Activated naive CD4-positive, alpha-beta T cell treated with anti-CD3 and anti-CD28 coated beads, Interleukin-2, amount 10 ng/mL, durations not matched to agents 7 days and 5 days (primary cell): ENCODE measurements around the gene TMEM94.

ENCODE experiments used
- CTCF ChIA-PET: fragments of 350-600 bp; sonication (Branson Sonifier 250); formaldehyde crosslinking; loops from one replicate; lab custom pipeline; 2021; ENCODE audit warnings: antibody characterized with exemption; lab: Charles Lee
- DNase-seq: peaks from one replicate; pipeline ENCODE4 v3.0.0-alpha.2; 2020
- H3K27ac Mint-ChIP-seq: one replicate; pipeline ENCODE4 v1.8.0; 2021; ENCODE audit warnings: mild to moderate bottlenecking, moderate library complexity, mixed read lengths
- H3K27me3 Mint-ChIP-seq: one replicate; pipeline ENCODE4 v1.8.0; 2021; ENCODE audit warnings: mild to moderate bottlenecking, mixed read lengths
- H3K36me3 Mint-ChIP-seq: one replicate; pipeline ENCODE4 v1.8.0; 2021; ENCODE audit warnings: mixed read lengths
- H3K4me1 Mint-ChIP-seq: one replicate; pipeline ENCODE4 v1.8.0; 2021; ENCODE audit warnings: mixed read lengths
- H3K4me3 Mint-ChIP-seq: one replicate; pipeline ENCODE4 v1.8.0; 2021; ENCODE audit warnings: mild to moderate bottlenecking, moderate library complexity, mixed read lengths
- H3K9me3 Mint-ChIP-seq: one replicate; pipeline ENCODE4 v1.8.0; 2021; ENCODE audit warnings: mixed read lengths

TMEM94 gene

DNA sequence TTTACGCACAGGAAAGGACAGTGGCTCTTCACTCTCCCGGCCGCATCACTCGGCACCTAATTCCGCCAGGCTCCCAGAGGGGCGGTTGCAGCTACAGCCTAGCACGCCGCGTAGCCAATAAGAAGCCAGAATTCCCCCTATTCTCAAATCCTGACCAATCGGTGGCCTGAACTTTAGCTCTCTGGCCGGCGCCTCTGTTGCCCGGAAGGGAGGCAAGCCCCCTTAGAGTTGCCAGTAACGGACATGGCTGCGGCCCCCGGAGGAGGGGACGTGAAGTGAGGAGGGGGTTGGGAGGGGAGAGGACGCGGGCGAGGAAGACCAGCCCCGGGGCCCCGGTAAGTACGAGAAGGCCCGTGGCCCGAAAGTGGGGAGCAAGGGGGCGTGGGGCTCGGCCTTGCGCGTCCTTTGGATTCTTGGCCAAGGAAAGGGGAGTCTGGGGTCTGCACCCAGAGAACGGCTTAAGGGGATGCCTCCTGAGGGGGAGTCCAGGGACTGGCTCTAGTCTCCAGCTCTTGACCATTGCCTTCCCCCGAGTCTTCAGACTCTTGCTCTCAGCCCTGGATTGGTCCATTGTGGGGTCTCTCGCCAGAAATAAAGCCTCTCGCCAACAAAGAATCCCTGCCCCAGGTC is at the start of gene TMEM94:
TMEM94 (plus strand) TSS at position 219 of the 630 bp plus-strand sequence. CDS start 15,271 bp downstream, outside the sequence.
- H3K27ac Mint-ChIP-seq, result peak within 1 kb of the TSS; percentile 82
- H3K4me1 Mint-ChIP-seq, result peaks cover 39% of the 10 kb centered on the region
- H3K36me3 Mint-ChIP-seq, result peaks cover 2% of the 10 kb centered on the region
- no peaks in the 10 kb centered on the region for H3K9me3 Mint-ChIP-seq
- peak; percentile 94 for DNase-seq
- H3K27me3 Mint-ChIP-seq, result peaks cover 4% of the 10 kb centered on the region
- CTCF ChIA-PET, result interaction anchor here (0.6 to 1.8 kb wide), 11 partner anchors 20 to 298 kb away, joined by 3 to 5 read pairs (median 4); partner anchors contain the start of genes MYO15B and TSEN54
- H3K4me3 Mint-ChIP-seq, result peak within 1 kb of the TSS; percentile 92

DNA sequence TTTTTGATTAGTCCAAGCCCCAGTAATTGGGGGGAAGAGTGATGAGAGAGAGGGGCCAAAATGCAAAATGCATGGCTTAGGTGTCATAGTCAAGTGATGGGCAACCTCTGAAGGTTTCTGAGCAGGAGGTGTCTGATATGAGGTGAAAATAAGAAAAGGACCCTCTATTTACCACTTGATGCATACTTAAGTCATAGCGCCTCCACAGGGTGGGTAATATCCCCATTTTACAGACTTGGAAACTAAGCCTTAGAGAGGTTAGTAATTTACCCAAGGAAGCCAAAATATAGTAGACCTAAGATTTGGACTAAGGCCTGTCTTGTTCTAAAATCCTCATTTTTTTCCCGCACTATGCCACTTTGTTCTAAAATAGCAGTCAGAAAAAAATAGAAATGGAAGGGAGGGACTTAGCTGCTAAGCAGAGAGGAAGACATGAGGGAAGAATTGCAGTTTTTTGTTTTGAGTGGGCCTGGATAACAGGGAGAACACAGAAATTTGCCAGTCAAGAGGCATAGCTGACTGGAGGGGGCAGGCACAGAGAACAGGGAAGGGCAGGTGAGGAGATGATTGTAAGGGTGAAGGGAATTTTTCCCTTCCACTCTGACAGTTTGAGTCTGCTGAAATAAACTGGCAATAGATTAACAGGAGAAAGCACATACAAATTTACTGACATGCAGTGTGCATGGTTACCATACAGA is 48.6 kb upstream of the TMEM94 start:
- Mint-ChIP-seq H3K36me3 (peaks cover 7% of the 10 kb centered on the region), H3K27me3 (peaks cover 3% of the 10 kb centered on the region), H3K4me1 (peaks cover 47% of the 10 kb centered on the region), H3K9me3 (no peaks in the 10 kb centered on the region), H3K27ac (peak overlapping the region; percentile 22), H3K4me3 (no peak overlapping the region)
- no peak for DNase-seq
- CTCF ChIA-PET, result interaction anchor here (1.7 kb wide), 1 partner anchor 119 kb away, joined by 4 read pairs; the partner anchor contains the start of gene SLC25A19

DNA sequence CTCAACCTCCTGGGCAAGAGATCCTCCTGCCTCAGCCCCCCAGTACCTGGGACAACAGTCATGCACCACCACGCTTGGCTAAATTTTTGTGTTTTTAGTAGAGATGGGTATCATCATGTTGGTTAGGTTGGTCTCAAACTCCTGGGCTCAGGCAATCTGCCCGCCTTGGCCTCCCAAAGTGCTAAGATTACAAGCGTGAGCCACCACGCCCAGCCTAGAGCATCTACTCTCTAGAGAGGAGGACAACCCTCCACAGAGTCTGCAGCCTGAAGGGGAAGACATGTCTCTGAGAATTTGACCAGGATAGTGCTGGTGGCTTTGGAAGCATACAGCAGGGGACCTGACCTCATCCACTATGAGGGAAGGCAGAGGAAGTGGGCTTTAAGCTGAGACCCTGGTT is 46.3 kb upstream of the TMEM94 start:
- Mint-ChIP-seq H3K36me3 (no peaks in the 10 kb centered on the region), H3K4me1 (peaks cover 42% of the 10 kb centered on the region), H3K9me3 (no peaks in the 10 kb centered on the region), H3K4me3 (no peak overlapping the region), H3K27me3 (peaks cover 25% of the 10 kb centered on the region), H3K27ac (no peak overlapping the region)
- DNase-seq, result no peak
- CTCF ChIA-PET, result interaction anchor here (0.6 to 1.2 kb wide), 2 partner anchors 75 to 140 kb away, joined by 3 to 5 read pairs; partner anchors contain the start of gene MIF4GD

DNA sequence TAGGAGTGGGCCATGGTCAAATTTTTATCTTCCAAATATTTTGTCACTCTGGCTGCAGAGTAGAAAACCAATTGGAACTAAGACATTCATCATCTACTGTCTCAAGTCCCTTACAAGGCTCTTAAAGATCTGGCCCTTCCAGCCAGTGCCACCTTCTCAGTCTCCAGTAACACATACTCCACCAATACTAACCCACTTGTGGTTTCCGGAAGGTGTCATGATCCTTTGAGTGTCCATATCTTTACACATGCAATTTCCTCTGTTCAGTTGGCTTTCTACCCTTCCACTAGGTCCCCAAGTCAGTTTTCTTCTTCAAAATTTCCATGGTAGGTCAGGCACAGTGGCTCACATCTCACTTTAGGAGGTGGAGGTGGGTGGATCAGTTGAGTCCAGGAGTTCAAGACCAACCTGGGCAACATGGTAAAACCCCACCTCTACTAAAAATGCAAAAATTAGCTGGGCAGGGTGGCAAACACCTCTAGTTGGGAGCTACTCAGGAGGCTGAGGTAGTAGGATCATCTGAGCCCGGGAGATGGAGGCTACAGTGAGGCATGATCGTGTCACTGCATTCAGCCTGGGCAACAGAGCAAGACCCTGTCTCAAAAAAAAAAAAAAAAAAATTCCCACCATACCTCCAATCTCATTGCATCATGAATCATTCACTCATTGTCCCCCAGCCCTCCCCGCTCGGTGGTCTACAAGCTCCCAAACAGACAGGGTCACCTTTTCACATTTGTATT is 44.9 kb upstream of the TMEM94 start:
- H3K36me3 Mint-ChIP-seq, result no peaks in the 10 kb centered on the region
- peak; percentile 21 for DNase-seq
- H3K4me3 Mint-ChIP-seq, result no peak overlapping the region
- peaks cover 39% of the 10 kb centered on the region for H3K27me3 Mint-ChIP-seq
- no peaks in the 10 kb centered on the region for H3K9me3 Mint-ChIP-seq
- CTCF ChIA-PET, result interaction anchor here (0.6 to 2.6 kb wide), 18 partner anchors 17 to 450 kb away, joined by 3 to 18 read pairs (median 5); partner anchors contain the start of genes MIF4GD, NUP85 and SLC25A19
- no peak overlapping the region for H3K27ac Mint-ChIP-seq
- H3K4me1 Mint-ChIP-seq, result peaks cover 33% of the 10 kb centered on the region

DNA sequence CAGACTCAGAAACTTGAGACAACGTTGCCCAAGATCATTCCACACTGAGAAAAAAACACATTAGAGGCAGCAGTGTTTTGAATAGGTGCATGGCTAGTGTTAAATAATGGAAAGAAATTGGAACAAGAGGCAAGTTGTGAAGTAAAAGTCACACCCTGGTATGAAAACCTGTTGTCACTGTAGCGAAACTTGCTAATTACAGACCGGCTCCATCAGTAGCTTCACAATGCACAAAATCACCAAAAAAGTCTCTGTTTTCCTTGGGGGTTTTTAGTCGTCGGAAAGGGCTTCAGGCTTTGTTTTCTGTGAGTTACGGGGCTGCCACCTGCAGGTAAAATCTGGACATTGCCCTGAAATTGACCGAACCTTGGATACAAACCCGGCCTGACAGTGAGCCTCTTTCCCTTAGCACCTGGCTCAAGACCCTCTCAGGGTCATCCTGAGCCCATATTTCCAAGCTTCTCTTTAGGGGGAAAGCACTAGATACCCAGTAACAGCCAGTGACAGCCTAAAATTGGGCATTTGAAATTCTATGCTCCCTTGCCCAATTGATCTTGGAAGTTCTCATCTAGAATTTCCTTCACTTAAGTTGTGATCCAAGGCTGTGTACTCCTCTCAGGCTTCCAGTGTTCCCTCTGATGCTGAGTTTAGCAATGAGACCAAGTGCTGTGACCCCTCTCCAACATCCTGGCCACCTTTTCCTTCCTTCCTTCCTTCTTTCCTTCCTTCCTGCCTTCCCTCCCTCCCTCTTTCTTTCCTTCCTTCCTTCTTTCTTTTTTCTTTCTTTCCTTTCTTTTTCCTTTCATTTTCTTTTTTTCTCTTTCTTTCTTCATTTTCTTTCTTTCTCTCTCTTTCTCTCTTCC is 43.7 kb upstream of the TMEM94 start:
- Mint-ChIP-seq H3K36me3 (no peaks in the 10 kb centered on the region), H3K4me1 (peaks cover 29% of the 10 kb centered on the region), H3K9me3 (no peaks in the 10 kb centered on the region), H3K27ac (peak overlapping the region; percentile 64), H3K27me3 (peaks cover 45% of the 10 kb centered on the region), H3K4me3 (peak overlapping the region; percentile 13)
- DNase-seq, result peak; percentile 79
- CTCF ChIA-PET, result interaction anchor here (0.5 to 2.6 kb wide), 22 partner anchors 9 to 451 kb away, joined by 3 to 18 read pairs (median 4); partner anchors contain the start of genes MIF4GD, NUP85 and SLC25A19

DNA sequence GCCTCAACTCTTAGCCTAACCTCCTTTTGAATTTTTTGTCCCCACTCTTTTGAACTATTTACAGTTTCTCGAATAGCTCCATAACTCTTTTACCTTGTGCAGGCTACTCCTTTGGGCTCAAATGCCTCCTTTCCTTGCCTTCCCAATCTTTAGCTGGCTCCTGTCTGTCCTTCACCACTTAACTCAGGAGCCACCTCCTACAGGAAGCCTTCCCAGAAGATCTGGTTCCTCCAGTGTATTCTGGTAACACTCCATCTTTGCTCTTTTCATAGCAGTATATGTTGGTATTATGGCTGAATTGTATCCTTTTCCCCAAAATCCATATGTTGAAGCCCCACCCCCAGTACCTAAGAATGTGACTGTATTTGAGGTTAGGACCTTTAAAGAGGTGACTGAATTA is 41.9 kb upstream of the TMEM94 start:
- Mint-ChIP-seq H3K4me1 (peaks cover 34% of the 10 kb centered on the region), H3K36me3 (no peaks in the 10 kb centered on the region), H3K27ac (no peak overlapping the region), H3K9me3 (no peaks in the 10 kb centered on the region), H3K27me3 (peaks cover 59% of the 10 kb centered on the region), H3K4me3 (no peak overlapping the region)
- CTCF ChIA-PET, result interaction anchor here (0.7 to 1.5 kb wide), 3 partner anchors 144 to 175 kb away, joined by 3 to 4 read pairs (median 3); partner anchors contain the start of gene MIF4GD
- no peak for DNase-seq

DNA sequence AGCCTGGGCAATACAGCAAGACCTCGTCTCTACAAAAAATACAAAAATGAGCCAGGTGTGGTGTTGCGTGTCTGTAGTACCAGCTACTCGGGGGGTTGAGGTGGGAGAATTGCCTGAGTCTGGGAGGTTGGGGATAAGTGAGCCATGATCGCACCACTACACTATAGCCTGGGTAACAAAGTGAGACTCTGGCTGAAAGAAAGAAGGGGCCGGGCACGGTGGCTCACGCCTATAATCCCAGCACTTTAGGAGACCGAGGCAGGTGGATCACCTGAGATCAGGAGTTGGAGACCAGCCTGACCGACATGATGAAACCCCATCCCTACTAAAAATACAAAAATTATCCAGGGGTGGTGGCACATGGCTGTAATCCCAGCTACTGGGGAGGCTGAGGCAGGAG is 40.4 kb upstream of the TMEM94 start:
- peak overlapping the region; percentile 68 for H3K27ac Mint-ChIP-seq
- H3K4me3 Mint-ChIP-seq, result no peak overlapping the region
- CTCF ChIA-PET, result interaction anchor here (0.6 to 1.1 kb wide), 2 partner anchors 203 to 455 kb away, joined by 3 to 4 read pairs; no protein-coding TSS in a partner anchor
- no peaks in the 10 kb centered on the region for H3K9me3 Mint-ChIP-seq
- DNase-seq, result no peak
- no peaks in the 10 kb centered on the region for H3K36me3 Mint-ChIP-seq
- peaks cover 28% of the 10 kb centered on the region for H3K4me1 Mint-ChIP-seq
- H3K27me3 Mint-ChIP-seq, result peaks cover 64% of the 10 kb centered on the region

DNA sequence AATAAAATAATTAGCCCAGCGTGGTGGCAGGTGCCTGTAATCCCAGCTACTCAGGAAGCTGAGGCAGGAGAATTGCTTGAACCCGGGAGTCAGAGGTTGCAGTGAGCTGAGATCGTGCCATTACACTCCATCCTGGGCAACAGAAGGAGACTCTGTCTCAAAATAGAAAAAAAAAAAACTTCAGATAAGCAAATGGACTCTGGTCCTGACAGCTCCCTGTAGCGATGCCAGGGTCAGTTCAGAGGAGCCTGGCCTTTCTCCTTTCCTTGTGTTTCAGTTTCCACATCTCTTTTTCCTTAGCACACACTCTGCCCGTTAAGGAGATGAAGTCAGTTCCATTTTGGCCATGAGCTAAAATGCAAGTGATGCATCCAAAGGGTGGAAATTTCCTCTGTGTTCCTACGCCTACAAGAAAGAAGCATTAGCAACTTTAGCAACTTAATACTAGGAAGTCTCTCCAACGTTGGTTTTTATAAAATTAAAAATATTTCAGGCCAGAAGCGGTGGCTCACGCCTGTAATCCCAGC is 39.3 kb upstream of the TMEM94 start:
- Mint-ChIP-seq H3K27ac (no peak overlapping the region), H3K36me3 (no peaks in the 10 kb centered on the region), H3K9me3 (no peaks in the 10 kb centered on the region), H3K4me1 (peaks cover 18% of the 10 kb centered on the region), H3K27me3 (peaks cover 64% of the 10 kb centered on the region), H3K4me3 (no peak overlapping the region)
- CTCF ChIA-PET, result interaction anchor here (2.1 kb wide), 1 partner anchor 94 kb away, joined by 5 read pairs; no protein-coding TSS in a partner anchor
- no peak for DNase-seq

DNA sequence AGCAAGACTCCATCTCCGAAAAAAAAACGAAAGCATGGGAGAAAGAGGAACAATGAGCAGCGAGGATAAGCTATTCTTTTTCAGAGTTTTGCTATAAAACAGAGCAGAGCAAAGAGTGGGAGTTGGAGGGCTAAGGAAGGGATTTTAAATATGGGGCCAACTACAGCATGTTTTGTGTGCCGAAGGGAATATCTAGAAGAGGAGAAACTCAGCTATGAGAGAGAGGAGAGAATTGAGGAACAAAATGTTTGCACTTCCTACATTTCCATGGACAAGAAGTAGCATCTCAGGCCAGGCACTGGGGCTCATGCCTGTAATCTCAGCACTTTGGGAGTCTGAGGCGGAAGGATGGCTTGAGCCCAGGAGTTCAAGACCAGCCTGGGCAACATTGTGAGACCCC is 37.9 kb upstream of the TMEM94 start:
- H3K4me1 Mint-ChIP-seq, result peaks cover 7% of the 10 kb centered on the region
- peaks cover 54% of the 10 kb centered on the region for H3K27me3 Mint-ChIP-seq
- no peak overlapping the region for H3K4me3 Mint-ChIP-seq
- DNase-seq, result no peak
- H3K9me3 Mint-ChIP-seq, result no peaks in the 10 kb centered on the region
- no peak overlapping the region for H3K27ac Mint-ChIP-seq
- H3K36me3 Mint-ChIP-seq, result no peaks in the 10 kb centered on the region
- CTCF ChIA-PET, result interaction anchor here (0.9 to 2.1 kb wide), 2 partner anchors 87 to 96 kb away, joined by 3 to 5 read pairs; no protein-coding TSS in a partner anchor

DNA sequence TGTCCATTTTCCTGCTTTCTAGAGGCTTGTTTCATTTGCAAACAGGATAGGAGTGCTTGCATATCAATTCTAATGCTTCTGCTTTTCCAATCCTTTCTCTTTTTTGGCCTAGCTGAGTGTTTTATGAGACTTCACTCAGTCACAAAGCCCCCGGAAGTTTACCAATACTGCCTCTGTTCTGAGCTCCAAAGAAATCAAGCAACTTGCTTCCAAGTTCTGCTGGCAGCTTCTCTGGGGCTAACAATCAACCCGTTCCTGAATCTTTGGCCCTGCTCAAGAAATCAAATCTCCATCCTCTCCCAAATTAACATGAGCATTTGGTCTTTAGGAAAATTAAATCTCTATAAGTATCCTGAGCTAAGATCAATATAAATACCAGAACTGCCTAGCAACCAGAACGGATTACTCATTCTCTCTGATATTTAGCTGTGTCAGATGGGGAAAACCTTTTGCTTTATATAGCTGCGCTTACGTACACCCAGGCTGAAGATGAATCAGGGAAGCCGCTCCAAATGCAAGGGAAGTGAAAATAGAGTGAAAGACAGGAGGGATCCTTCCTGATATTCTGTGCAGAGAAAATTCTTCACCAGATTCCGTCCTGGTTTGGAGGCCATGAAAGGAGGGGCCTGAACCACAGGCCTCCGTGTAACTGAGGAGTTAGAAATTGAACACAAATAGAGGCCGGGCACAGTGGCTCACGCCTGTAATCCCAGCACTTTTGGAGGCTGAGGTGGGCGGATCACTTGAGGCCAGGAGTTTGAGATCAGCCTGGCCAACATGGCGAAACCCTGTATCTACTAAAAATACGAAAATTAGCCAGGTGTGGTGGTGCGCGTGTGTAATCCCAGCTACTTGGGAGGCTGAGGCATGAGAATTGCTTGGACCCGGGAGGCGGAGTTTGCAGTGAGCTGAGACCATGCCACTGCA is 27.6 kb upstream of the TMEM94 start:
- CTCF ChIA-PET, result interaction anchor here (1.1 to 2.3 kb wide), 2 partner anchors 205 to 319 kb away, joined by 3 to 8 read pairs; no protein-coding TSS in a partner anchor
- Mint-ChIP-seq H3K4me1 (peaks cover 13% of the 10 kb centered on the region), H3K36me3 (no peaks in the 10 kb centered on the region), H3K27me3 (peaks cover 40% of the 10 kb centered on the region), H3K4me3 (no peak overlapping the region), H3K9me3 (no peaks in the 10 kb centered on the region), H3K27ac (no peak overlapping the region)
- no peak for DNase-seq

DNA sequence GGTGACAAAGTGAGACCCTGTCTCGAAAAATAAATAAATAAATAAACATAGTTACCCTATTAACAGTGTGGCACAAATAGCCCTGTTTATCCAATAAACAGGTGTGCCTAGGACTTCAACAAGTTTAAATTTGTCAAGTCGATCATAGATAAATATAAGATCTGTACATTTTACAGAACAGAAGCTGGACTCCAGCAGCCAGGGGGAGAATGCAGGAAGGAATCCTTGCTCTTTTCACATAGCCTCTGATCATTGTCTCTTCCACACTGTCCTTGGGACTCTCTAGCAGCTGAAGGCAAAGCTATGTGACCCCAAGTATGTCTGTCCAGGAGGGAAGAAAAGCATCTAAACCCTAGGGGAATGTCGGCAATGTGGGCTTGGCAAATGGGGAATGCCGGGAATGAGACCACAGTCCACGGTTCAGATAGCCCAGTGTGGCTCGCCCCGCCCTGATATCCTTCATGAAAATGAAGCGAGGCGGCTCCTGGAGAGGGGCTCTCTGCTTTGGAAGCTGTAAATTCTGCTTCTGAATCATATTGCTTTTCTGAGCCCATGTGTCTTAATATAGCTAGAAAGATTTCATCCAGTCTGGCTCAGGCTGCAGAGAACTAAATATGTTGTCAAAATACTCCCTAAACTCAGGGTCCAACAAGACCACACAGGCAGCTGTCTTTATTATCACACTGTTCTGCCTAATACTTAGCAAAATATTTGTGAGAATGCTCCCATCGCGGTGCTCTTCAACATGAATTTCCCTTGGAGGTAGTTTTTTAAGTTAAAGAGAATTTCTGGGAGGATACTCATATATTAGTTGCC is 26.1 kb upstream of the TMEM94 start:
- Mint-ChIP-seq H3K27me3 (peaks cover 50% of the 10 kb centered on the region), H3K4me3 (no peak overlapping the region), H3K4me1 (peaks cover 17% of the 10 kb centered on the region), H3K9me3 (no peaks in the 10 kb centered on the region), H3K27ac (no peak overlapping the region), H3K36me3 (no peaks in the 10 kb centered on the region)
- CTCF ChIA-PET, result interaction anchor here (0.6 to 0.9 kb wide), 2 partner anchors 317 to 320 kb away, joined by 3 read pairs; no protein-coding TSS in a partner anchor
- DNase-seq, result no peak
